GM12873 (cell line): ENCODE measurements around the gene LRMDA.

Experiments used
- CTCF ChIP-seq: IDR thresholded peaks from 2 replicates; pipeline ENCODE4 v1.5.1; 2012; ENCODE audit warnings: low read depth, mild to moderate bottlenecking, moderate library complexity, low read length, control low read depth; ENCODE audit not compliant: insufficient read depth; ENCODE audit errors: missing control alignments

LRMDA gene

DNA sequence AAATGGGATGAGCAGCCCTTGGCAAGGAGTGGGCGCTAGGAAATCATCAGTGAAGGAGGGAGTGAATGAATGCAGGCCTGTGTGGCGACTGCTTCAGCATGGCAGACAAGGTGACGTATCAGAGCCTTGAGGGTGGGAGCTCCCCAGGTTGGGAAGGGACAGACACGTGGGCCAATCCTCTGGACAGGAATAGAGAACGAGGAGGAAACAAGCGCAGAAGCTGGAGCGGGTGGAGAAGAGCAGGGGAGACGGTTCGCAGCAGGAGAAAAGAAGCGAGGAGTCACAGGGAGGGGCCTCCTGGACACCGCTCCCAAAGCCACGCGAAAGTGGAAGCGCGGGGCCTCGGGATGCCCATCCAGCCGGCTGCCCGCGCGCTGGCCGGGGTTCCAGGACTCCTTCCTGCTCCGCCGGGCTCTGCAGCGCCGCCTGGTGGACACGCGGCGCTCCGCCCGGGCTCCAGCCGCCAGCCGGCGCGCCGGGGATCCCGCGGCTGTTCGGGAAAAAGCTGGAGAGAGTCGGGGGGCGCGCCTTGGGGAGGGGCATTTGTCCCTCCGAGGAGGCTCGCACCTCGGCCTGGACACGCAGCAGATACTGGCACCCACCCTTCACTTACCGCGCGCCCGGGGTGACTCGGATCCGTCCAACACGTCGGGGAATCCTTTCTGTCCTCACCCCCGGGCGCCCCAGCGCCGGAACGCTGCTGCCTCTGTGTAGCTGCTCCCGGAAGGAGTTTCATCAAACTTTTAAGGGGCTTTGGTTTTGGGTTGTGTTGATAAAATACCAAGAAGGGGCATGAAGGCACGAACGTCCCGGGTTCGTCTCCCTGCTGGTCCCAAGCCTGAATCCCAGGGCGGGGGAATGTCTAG, 36.1 kb upstream of the LRMDA start:
- peak; percentile 62 for TF ChIP-seq CTCF

DNA sequence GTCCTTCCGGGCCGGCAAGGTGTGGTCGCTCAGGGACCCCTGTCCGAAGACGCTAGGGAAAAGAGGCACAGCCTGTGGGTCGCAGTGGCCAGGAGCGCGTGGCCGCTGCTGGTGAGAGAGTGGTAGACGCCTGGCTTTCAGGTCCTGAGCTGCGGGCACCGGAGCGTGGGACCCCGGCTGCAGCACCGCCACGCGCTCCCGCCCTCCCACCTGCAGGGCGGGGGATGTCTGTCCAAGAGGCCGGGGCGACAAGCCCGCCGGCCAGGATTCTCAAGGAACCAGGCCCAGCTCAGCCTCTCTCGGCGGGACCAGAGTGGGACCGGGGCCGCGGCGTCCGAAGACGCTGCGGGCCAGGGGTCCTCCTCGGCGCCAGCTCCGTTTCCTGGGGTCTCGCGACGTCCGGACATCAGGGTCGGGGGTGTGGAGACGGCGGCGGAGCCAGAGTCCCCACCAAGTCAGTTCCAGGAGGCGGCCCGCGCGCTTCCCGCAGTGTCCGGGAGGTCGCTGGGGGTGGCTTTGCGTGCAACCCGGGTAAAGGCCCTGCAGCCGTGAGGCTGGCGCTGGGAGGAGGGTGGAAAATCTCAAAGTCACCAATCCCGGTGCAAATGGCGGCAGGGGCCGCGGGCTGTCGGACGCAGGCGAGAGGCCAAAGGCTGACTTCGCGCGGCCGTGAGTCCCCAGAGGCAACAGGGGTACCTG, 35.3 kb upstream of the LRMDA start:
- no peak for TF ChIP-seq CTCF

DNA sequence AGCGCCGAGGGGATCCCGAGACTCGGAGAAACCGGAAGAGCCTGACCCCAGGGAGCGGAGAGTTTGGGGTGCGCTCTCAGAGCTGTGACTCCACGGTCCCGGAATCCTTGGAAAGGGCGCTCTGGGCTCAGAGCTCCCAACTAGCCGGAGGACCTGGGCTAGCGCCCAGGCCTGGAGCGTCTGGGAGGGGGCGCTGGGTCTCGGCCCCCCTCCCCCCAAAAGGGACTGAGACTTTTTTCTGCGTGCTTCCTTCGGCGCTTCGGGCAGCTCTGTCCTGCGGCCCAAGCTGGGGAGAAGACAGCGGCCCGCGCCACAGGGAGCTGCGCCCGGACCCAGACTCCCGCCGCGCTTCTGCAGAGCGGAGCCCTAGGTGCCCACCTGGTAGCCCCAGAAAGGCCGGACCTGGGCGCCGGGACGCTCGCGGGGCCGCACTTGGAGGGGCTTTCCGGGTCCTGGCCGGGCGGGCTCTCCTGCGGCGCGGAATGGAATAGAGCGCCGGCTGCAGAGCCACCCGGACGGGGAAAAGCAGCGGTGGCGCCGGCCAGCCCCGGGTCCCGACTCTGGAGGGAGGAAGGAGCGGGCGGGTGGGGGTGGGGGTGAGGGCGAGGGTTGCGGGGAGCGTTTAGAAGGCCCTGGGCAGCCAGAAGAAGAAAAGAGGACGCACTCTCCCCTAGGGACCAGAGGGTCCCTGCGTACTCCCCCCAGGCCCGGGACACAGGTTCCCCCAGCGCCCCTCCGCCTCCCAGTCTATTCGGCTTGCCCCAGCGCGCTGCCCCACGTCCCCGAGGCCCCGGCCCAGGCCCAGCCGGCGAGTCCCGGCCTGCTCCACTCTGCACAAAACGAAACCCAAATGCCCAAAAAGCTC, 34.6 kb upstream of the LRMDA start:
- TF ChIP-seq CTCF: no peak

GRCh38 chr10:75397496-75398199, 33.8 kb upstream of the LRMDA start:
- no peak for TF ChIP-seq CTCF

DNA sequence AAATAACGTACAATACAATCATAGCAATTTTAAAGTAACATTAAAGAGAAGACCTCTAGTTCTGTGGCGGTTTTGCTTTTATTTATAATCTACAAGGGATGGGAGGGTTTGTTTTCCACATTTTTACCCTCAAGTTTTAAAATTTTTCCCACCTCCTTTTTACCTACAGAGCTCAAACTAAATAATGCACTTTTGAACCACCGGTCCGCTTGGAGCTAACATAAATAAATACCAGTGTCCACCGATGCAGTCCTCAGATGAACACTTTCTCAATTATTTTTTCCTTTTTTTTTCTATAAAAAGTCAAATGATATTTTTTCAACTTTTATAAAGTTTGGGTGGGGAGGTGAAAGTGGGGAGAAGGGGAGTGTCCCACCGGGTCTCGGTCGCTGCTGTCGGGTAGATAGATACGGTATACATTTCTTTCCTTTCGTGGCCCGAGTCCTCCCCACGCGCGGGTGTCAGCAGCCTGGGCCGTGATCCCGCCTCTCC, 33.2 kb upstream of the LRMDA start:
- no peak for TF ChIP-seq CTCF

DNA sequence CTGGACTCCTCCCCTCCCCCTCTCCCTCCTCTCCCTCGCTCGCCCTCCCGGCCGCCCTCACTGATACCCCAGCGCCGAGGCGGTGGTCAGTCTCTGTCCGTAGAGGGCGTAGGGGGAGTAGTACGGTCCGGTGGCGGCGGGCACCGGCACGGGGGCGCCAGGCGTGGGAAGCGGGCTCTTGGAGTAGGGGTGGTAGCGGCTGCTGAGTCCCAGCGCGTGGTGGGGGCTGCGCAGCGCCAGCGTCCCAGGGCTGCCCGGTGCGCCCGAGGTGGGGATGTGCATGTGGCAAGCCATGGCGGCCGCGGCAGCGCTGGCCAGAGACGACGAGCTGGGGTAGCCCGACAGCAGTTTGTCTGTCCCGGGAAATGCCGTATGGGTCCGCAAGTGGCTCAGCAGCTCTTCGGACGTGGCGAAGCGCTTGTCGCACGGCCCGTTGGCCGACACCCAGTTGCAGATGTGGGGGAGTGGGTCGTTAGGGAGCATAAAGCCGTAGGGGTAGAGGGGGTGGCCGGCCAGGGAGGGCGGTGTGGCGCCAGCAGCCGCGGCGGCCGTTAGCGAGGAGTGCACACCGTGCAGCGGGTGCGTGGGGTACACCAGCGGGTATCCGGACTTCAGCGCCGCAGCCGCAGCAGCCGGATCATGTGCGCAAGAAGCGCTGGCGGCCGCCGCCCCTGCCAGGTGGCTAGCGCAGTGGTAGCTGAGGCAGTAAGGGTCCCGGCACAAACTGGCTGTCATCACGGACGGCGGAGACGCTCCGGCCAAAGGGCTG, 32.5 kb upstream of the LRMDA start:
- no peak for TF ChIP-seq CTCF
